Effector CD8-positive, alpha-beta T cell (primary cell): Measurements from ENCODE around the gene TTC13.

Experiments
- DNase-seq: peaks from one replicate; lab custom pipeline; 2025; lab: John Stamatoyannopoulos, UW

The TTC13 gene

GRCh38 chr1:230950404-230950803 is 28.3 kb downstream of the TTC13 start:
- no peak for DNase-seq

GRCh38 chr1:230948903-230949302 is 29.8 kb downstream of the TTC13 start:
- DNase-seq: no peak

DNA sequence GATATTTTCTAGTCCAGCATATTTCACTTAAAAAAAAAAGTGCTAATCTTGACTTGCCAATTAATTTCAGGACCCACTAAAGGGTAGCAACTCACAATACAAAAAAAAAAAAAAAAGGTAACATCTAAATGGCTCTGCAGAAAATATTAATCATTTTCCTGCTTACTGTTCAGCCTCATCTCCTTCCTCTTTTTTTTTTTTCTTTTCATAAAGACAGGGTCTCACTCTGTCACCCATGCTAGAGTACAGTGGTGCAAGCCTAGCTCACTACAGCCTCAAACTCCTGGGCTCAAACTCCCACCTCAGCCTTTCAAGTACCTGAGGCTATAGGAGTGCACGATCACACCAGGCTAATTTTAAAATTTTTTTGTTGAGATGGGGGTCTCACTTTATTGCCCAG is 30.4 kb downstream of the TTC13 start:
- DNase-seq: no peak

- DNase-seq: no peak
Observed at GRCh38 chr1:230943048-230943593, 35.5 kb downstream of the TTC13 start.

- no peak for DNase-seq
Observed at GRCh38 chr1:230940848-230941247, 37.8 kb downstream of the TTC13 start.

DNA sequence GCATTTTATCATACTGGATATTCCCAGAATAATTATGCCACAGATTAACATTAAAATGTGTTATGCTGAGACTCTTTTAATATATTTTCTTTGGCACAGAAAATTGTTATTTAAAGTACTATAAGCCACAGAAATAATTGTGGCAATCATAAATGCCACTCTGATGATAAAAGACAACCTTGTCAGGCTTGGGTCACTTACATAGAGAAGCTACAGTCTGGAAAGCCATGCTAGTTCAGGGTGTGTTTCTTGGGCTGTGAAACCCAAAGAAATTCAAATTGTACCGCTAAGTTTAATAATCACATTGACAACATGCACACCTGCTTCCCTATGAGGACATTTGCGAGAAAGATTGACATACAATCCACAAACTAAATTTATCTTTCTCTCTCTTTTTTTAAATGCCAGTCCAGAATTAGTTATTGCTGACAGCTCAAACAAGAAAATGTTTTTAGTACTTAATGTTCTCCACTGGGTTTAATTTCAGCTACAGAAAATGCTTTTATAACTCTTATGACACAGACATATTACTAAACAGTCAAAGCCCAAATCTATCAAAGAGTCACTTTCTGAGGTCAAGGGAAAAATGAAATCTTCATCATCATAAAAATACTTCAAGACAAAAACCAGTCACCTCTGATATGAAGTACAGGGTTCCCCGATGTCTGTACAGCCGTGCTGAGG is 38.7 kb downstream of the TTC13 start:
- no peak for DNase-seq

- DNase-seq: no peak
Observed at GRCh38 chr1:230938924-230939368, 39.7 kb downstream of the TTC13 start.

DNA sequence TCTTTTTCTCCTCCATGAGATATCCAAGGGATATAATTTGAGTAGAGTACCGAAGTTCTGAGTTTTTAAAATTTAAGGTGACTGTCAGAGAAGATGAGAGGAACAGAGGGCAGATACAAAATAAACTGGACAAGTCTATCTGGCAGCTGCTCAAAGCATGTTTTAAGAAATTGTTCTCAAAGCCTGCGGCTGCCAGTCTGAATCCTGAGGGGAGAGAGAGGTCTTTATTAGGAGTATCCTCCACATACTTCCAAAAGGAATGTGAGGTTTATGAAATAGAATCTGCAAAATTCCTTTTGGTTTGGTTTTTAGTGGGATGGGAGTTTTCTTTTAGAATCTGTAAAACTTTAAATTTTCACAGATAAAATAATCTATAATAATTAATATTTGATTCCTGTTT is 41.3 kb downstream of the TTC13 start:
- DNase-seq: no peak

GRCh38 chr1:230936475-230936874 is 42.2 kb downstream of the TTC13 start:
- DNase-seq: no peak

- DNase-seq: no peak
Observed at GRCh38 chr1:230935852-230936251, 42.8 kb downstream of the TTC13 start.

DNA sequence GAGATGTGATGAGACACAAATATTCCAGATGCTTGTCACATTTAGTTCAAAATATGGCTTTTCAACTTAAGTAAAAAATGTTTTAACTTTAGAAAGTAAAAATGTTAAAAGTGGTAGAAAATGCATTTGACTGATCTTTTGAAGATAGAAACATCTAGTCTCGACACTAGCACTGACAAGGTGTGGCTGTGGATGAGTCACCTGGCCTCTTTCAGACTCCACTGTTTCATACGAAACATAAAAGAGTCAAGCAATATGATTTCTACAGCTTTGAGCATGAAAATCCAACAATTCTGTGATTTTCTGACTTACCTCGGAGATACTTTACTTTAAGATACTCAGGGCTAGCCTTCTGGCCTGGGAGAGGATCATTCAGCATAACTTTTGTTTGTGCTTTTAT is 47.7 kb downstream of the TTC13 start:
- DNase-seq: no peak

DNA sequence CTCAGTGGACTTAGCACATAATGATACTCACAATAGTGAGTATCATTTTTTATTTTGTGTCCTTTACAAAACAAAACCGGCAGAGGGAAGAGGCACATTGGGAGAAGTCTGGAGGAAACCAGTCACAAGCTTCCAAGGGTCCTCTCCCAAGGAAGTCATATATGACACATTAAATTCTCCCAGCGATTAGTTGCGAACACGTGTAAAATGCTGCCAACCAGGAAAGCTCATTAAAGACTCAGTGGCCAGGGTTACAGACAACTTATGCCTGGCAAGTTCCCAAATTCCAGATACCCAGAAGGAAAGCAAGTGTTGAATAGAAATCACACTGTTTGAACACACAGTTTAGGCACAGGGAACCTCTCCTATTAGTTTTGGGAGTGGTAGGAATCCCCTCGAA is 52.5 kb downstream of the TTC13 start:
- DNase-seq: no peak

DNA sequence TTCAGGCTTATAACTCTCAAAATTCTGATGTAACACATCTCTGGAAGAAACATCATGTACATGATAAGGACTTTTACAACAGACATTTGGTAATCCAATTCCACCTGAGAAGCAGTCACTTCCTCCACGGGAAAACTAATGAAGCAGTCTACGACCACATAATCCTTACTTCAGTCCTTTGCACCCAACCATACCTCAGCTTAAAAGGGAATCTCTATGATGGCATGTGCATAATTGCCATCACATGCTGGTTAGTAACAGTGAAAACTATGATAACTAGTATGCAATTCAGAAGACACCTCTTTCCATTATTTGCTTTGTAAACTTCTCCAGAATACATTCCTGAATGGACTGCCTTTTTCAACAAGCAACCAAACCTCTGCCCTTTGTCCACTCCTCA is 53.1 kb downstream of the TTC13 start:
- DNase-seq: no peak

DNA sequence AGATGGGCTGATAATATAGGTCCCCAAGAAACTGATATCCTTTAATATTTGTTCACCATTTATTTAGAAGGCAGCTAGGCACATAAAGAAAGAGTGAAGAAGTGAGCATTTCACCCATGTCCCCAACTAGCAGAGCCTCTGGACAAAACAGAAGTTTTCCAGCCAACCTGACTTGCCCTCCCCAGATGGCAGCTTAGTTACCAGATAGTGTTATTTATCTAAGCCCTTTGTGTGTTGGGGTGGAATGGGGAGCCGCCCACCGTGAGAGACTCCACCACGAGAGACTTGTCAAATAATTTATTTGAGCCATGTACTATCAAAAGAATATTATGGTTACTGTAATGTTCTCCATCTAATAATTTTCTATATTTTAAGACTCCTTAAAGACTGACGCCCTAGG is 55.5 kb downstream of the TTC13 start:
- no peak for DNase-seq

- no peak for DNase-seq
Observed at GRCh38 chr1:230922620-230923019, 56.0 kb downstream of the TTC13 start.

GRCh38 chr1:230919207-230919606 is 59.5 kb downstream of the TTC13 start:
- no peak for DNase-seq

DNA sequence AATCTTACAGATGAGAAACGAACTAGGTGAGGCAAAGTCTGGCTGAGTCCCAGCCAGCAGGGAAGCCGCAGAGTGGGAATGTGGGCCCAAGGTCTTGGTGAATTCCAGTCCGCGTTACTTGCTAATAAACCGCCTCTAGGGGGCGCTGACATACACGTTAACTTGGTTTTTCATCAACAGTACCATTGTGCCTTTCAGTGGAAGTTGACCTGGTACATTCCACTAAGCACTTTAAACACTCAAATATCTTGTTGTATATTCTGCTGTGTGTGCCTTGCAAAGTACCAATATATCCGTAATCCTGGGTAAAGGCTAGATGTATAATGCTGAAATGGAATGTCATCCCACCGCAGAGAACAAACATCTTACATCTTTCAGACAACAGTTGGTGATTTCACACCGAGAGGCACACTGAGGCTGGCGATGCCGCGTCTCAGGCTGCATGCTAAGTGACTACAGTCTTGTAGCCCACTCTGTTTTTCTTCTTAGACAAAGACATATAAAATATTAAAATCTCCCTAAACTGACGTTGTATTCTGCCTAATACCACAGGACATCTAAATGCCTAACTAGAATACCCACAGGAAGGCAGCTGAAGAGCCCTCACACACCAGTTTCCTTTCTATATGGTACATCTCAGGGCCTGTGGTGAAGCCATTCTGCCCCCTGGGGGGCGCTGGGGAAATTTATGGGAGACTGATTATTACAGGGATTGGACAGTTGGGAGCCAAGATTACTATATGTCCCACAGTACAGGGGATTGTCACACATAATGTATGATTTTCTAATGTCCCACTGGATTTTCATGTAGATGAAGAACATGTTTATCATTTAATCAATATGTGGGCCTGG is 61.2 kb downstream of the TTC13 start:
- DNase-seq: peak; percentile 57

- no peak for DNase-seq
Observed at GRCh38 chr1:230916587-230917283, 61.9 kb downstream of the TTC13 start.

DNA sequence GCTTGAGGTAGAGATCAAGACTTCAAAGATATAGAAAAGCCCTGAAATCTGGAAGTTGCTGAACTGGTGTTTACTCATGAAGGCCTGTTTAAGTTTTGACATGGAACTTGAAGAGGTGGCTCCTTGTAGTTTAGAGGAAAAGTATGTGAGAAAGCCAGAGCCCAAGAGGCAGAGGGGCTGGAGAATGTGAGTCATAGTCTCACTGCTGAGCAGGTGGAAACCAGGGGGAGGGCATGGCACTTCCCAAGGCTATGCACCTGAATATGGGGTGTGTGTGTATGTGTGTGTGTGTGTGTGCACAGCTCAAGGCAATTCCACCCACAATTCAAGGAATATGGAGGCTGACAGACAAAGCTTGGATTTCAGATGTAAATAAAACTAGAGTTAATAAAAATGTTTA is 63.6 kb downstream of the TTC13 start:
- DNase-seq: no peak

DNA sequence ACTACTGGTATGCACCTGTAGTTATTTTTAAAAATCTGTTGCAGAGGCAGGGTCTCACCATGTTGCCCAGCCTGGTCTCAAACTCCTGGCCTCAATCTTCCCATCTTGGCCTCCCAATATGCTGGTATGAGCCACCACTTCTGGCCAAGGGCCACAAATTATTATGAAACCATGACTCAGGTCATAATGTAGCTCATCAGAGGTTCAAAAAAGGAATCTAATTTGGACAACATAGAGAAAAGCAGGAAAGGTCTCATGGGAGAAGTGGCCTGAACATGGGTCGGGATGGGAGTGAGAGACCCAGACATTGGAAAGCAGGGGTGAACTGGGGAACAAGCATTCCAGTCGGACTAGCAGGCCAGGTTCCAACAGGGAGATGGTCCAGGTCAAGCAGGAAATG is 65.2 kb downstream of the TTC13 start:
- DNase-seq: no peak

DNA sequence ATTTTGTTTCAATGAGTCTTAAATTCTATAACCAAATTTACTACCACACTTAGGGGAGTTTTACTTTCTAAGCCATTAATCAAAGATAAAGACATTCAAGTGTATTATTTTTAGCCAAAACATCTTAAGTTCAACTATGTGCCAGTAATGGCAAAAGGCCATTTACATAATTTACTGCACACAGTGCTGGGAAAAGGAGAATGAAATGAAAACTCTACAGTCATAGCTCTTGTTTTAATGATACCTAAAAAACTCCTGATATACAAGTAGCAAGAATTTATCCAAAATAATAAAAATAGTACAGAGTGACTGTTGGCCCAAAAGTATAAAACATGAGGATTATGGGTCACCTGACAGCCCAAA is 67.9 kb downstream of the TTC13 start:
- DNase-seq: no peak

DNA sequence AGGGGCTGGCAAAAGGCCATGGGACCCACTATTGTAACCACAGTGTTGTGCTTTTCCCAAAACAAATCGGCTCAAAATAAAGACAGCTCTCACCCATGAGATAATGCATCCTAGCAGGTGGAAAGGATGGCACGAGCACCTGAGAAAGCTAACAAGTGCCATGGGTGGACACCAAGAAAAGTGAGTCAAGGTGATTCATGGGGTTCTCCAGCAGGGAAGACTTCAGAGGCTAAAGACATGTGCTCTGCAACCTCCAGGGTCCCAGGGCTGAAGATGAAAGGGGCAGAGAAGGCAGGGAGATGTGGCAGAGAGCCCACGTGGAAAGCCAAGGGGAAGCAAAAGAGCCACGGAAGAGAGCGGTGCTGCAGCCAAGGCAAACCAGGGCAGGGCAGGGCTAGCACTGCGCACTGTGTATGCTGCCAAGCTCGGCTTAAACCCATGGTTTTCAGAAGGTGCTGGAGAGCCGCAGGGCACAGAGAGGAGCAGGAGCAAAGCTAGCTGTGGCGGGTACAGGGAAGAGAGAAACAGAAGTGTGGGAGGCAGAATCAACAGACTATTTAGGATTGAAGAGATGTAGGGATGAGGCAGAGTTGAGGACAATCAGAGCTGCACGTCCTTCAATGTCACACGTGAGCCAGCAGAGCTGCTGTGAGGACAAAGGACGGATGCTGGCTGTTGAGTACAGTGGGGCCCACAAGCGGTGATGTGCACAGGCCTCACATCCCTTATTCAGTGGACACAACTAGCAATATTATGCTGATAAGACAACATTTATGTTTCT is 68.5 kb downstream of the TTC13 start:
- DNase-seq: no peak
